Measurements from ENCODE around the gene PTTG2.

DNA sequence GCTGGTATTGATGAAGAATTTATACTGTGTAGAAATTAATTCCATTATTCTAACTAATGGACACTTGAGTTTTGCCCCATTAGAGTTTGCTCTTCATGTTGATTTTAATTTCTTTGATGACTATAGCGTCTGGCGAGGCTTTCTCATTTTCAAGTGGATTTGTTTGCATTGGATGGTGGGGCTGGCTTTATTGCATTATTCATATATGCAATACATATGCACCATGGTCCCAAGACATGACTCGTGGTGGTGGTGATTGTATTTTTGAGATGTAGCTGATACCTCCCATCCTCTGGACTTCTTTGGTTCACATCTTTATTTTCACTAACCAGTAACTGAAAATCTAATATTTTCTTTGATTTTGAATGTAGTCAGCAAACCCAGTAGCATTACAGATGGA is 39.8 kb downstream of the PTTG2 start:
- TF ChIP-seq, protein P1, sequence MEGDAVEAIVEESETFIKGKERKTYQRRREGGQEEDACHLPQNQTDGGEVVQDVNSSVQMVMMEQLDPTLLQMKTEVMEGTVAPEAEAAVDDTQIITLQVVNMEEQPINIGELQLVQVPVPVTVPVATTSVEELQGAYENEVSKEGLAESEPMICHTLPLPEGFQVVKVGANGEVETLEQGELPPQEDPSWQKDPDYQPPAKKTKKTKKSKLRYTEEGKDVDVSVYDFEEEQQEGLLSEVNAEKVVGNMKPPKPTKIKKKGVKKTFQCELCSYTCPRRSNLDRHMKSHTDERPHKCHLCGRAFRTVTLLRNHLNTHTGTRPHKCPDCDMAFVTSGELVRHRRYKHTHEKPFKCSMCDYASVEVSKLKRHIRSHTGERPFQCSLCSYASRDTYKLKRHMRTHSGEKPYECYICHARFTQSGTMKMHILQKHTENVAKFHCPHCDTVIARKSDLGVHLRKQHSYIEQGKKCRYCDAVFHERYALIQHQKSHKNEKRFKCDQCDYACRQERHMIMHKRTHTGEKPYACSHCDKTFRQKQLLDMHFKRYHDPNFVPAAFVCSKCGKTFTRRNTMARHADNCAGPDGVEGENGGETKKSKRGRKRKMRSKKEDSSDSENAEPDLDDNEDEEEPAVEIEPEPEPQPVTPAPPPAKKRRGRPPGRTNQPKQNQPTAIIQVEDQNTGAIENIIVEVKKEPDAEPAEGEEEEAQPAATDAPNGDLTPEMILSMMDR (IDR thresholded peaks at IDR 0.05) = no peak
- TF ChIP-seq POLR2AphosphoS5 (IDR thresholded peaks at IDR 0.05; ENCODE audit: insufficient read depth in 1 of 2, low read depth in 1 of 2) (no peak), POLR2A (IDR thresholded peaks at IDR 0.05) (no peak)
